Muscle of leg (tissue), 11 donors: ENCODE data around the gene ERN1. TPM values are rescaled to one million over a fixed set of nuclear protein-coding genes. Genes with fewer than 3 reads are reported as not detected.

ENCODE experiments used
- DNase-seq: peaks from one replicate; pipeline ENCODE4 v3.0.0; 2013
- H3K27ac ChIP-seq: one replicate; pipeline ENCODE4 v1.5.1; 2013; ENCODE audit warnings: mild to moderate bottlenecking, low read length, control low read depth
- H3K27me3 ChIP-seq: one replicate; pipeline ENCODE4 v1.6.1; 2013; ENCODE audit warnings: low read length; ENCODE audit not compliant: control insufficient read depth, insufficient read depth
- H3K36me3 ChIP-seq: one replicate; pipeline ENCODE4 v1.6.1; 2013; ENCODE audit warnings: low read length; ENCODE audit not compliant: control insufficient read depth, insufficient read depth
- H3K4me1 ChIP-seq: one replicate; pipeline ENCODE4 v1.6.1; 2013; ENCODE audit warnings: low read length; ENCODE audit not compliant: control insufficient read depth, insufficient read depth
- H3K4me3 ChIP-seq: one replicate; pipeline ENCODE4 v1.5.1; 2013; ENCODE audit warnings: low read length, control low read depth
- H3K9me3 ChIP-seq: replicated peaks from 2 replicates; pipeline ENCODE4 v1.6.1; 2013; ENCODE audit warnings: low read depth, low read length; ENCODE audit not compliant: control insufficient read depth
- WGBS: methylation state at CpG from one replicate; pipeline ENCODE4 v1.1.5; 2013; ENCODE audit warnings: missing lambda C conversion rate; ENCODE audit not compliant: insufficient coverage; 5-methylcytosine and 5-hydroxymethylcytosine counted together
- polyA plus RNA-seq, 8 donors: library from polyadenylated mRNA; unstranded; fragments of 120-200 nt; gene quantifications; one replicate each; pipeline versions ENCODE4 v1.2.1 to v1.2.3, GENCODE V29; 2013; ENCODE audit warnings: inconsistent platforms in 1 of 8, low replicate concordance in 1 of 8; ENCODE audit not compliant: insufficient read length in 8 of 8, insufficient read depth in 1 of 8
- total RNA-seq: library from RNA; stranded (reverse); fragments of 120-200 nt; gene quantifications from one replicate; pipeline ENCODE4 v1.2.4, GENCODE V29; 2013

Gene ERN1
- total and polyA plus RNA-seq, 9 donors: 3.4 to 5.7 (median 4.8) TPM

- Histone ChIP-seq H3K9me3 (no peaks in the 10 kb centered on the region), H3K27ac (no peak overlapping the region), H3K4me3 (no peak overlapping the region), H3K4me1 (no peaks in the 10 kb centered on the region), H3K27me3 (no peaks in the 10 kb centered on the region), H3K36me3 (peaks cover 44% of the 10 kb centered on the region)
- WGBS: 100% methylated on average over 3 of the region's 10 CpGs
- no peak for DNase-seq
Observed at GRCh38 chr17:64053101-64053500, 76.8 kb downstream of the ERN1 start.

DNA sequence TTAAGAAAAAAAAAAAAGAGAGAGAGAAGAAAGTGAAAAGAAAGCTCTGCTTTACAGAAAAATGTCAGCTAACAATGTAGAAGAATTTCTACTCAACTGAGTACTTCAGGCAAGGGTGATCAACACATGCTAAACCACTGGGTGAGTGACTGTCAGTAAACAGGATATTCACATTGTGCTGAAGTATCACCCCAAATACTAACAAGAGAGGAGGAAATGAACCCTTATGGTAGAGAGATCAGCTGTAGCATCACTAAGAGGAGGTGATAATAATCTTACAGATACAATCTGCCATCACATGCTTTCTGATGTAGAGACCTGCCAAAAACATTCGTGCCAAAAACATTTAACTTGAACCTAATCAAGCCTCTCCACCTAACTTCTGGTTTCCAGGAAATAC, 78.8 kb downstream of the ERN1 start:
- Histone ChIP-seq H3K9me3 (no peaks in the 10 kb centered on the region), H3K4me1 (no peaks in the 10 kb centered on the region), H3K27me3 (no peaks in the 10 kb centered on the region), H3K4me3 (no peak overlapping the region), H3K36me3 (peaks cover 45% of the 10 kb centered on the region), H3K27ac (no peak overlapping the region)
- no peak for DNase-seq
- no CpG with 5 or more reads among the region's 1 CpG for WGBS

- H3K36me3 ChIP-seq: peaks cover 56% of the 10 kb centered on the region
Observed at GRCh38 chr17:64048805-64049204, 81.1 kb downstream of the ERN1 start.

DNA sequence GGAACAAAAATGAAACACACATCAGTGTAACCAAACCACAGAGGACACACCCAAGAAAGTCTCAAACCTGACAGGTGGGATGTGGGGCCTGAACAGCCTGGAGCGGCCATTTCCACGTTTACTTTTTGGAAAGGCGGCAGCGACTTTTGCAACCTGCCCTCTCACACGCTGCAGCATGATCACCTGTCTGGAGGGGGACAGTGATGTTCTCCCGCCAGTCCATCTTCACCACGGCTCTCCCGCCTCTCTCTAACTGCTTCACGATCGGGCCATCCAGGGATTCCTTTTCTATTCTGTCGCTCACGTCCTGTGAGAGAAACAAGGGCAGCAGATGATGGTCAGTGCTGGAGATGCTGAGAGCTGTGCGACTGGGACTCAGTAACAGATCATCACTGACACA, 84.8 kb downstream of the ERN1 start:
- Histone ChIP-seq H3K4me3 (no peak overlapping the region), H3K27ac (no peak overlapping the region), H3K4me1 (no peaks in the 10 kb centered on the region), H3K9me3 (no peaks in the 10 kb centered on the region), H3K27me3 (no peaks in the 10 kb centered on the region), H3K36me3 (peaks cover 59% of the 10 kb centered on the region)
- no peak for DNase-seq
- WGBS: 90% methylated on average over 11 of the region's 13 CpGs

More at GRCh38 chr17:64048805-64049204, 81.1 kb downstream of the ERN1 start:
- Histone ChIP-seq H3K27ac (no peak overlapping the region), H3K27me3 (no peaks in the 10 kb centered on the region), H3K4me1 (no peaks in the 10 kb centered on the region), H3K9me3 (no peaks in the 10 kb centered on the region), H3K4me3 (no peak overlapping the region)
- 93% methylated on average over 8 of the region's 9 CpGs for WGBS
- DNase-seq: no peak

DNA sequence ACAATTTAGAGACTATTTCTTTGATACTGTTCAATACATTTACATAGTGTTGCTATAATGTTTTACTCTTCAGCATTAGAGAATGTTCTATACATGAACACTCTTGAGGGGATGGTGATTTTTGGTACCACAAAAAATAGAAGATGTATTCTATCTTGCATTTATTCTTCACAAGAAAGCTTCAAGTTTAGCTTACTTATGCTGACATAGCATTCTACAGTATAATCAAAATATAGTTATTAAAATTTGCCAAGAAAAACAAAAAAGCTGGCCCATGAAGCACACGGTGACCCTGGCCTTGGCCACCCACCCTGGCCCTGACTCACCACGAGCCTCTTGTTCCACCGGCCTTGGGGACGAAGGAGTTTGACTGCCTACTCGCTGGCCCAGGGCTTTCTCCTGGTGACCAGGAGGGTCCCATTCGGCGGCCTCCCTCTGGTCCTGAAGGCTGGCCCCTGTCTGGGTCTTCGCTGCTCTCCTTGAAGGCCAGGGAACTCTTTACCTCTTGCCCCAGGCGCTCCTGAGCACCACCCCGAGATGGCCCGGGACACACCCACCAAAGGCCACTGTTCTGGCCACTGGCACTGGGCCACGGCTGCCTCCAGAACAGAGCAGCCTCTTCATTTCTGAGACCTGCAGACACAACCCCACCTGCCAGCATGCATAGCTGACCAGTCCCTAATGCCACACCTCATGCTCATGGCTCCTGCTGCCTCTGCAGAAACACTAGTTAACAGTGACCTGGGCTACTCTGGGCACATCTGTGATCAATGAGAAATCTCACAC, 87.1 kb downstream of the ERN1 start:
- H3K9me3 ChIP-seq: no peaks in the 10 kb centered on the region
- no peak overlapping the region for H3K4me3 ChIP-seq
- no peaks in the 10 kb centered on the region for H3K27me3 ChIP-seq
- H3K27ac ChIP-seq: no peak overlapping the region
- H3K36me3 ChIP-seq: peaks cover 43% of the 10 kb centered on the region
- WGBS: 91% methylated on average over 12 of the region's 12 CpGs
- no peaks in the 10 kb centered on the region for H3K4me1 ChIP-seq
- DNase-seq: no peak

GRCh38 chr17:64041912-64042311, 88.0 kb downstream of the ERN1 start:
- peaks cover 43% of the 10 kb centered on the region for H3K36me3 ChIP-seq
- no peak for DNase-seq

GRCh38 chr17:64040206-64040605, 89.7 kb downstream of the ERN1 start:
- H3K4me3 ChIP-seq: no peak overlapping the region
- no peak for DNase-seq
- H3K9me3 ChIP-seq: no peaks in the 10 kb centered on the region
- no peaks in the 10 kb centered on the region for H3K27me3 ChIP-seq
- H3K36me3 ChIP-seq: peaks cover 30% of the 10 kb centered on the region
- no peaks in the 10 kb centered on the region for H3K4me1 ChIP-seq
- H3K27ac ChIP-seq: no peak overlapping the region
- WGBS: 43% methylated on average over 5 of the region's 6 CpGs

More at GRCh38 chr17:64041912-64042311, 88.0 kb downstream of the ERN1 start:
- no peaks in the 10 kb centered on the region for H3K27me3 ChIP-seq
- H3K4me3 ChIP-seq: no peak overlapping the region
- H3K27ac ChIP-seq: no peak overlapping the region
- 77% methylated on average over 8 of the region's 11 CpGs for WGBS
- no peaks in the 10 kb centered on the region for H3K9me3 ChIP-seq
- no peaks in the 10 kb centered on the region for H3K4me1 ChIP-seq

GRCh38 chr17:64039106-64039400, 90.9 kb downstream of the ERN1 start:
- no peak overlapping the region for H3K27ac ChIP-seq
- H3K36me3 ChIP-seq: peaks cover 19% of the 10 kb centered on the region
- no CpG with 5 or more reads among the region's 3 CpGs for WGBS
- H3K9me3 ChIP-seq: no peaks in the 10 kb centered on the region
- no peak overlapping the region for H3K4me3 ChIP-seq
- no peaks in the 10 kb centered on the region for H3K4me1 ChIP-seq
- DNase-seq: no peak
- H3K27me3 ChIP-seq: no peaks in the 10 kb centered on the region

DNA sequence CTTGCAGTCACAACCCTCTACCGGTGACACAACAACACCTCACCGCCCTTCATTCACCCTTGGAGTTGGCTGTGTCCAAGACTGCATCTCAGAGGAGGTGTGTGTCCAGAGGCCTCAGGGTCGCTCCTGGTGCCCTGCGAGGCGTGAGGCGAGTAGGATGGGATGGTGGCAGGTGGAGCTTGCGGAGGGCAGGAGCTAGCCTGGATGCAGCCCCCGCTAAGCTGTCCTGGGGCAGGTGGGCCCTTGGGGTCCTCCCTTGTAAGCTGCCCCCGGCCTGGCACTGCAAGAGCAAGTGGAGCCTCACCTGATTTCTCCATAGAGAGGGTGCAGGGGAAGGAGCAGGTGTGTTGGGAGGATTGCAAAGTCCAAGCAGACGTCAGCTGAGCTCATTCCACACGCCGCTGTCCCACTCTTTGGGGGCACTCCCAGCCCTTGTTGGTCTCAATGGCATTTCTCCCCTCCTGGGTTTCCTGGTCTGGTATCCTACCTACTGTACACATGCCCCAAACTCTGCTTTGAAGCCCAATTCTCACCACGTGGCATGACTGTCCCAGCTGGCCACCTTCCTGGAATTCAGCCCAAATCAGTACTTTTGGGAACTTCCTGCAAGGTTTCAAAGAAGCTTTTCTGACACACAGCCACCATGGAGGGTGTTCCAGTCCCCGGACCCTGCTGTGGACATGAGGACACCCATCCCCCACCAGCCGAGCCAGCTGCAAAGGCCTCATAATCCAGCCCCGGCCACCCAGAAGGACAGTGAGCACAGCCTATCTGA, 91.4 kb downstream of the ERN1 start:
- Histone ChIP-seq H3K36me3 (peaks cover 14% of the 10 kb centered on the region), H3K4me1 (no peaks in the 10 kb centered on the region), H3K27ac (no peak overlapping the region)

DNA sequence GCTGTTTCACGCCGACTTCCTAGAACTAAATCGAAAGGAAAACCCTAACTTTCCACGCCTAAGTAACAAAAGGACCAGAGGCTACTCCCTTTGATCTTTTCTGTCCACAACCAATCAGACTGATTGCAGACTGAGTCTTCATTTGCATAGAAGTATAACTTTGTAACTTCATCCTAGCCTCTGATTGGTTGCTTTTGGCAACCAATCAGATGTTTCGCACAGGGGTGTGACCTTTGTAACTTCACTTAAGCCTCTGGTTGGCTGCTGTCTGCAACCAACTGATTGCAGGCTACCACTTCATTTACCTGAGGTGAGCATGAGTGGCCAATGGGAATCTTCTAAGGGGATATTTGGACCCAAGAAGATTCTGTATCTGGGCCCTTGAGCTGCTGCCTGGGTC, 92.1 kb downstream of the ERN1 start:
- peaks cover 6% of the 10 kb centered on the region for H3K36me3 ChIP-seq
- no peak overlapping the region for H3K4me3 ChIP-seq
- no peak overlapping the region for H3K27ac ChIP-seq
- no peaks in the 10 kb centered on the region for H3K27me3 ChIP-seq
- DNase-seq: no peak
- no peaks in the 10 kb centered on the region for H3K4me1 ChIP-seq
- no peaks in the 10 kb centered on the region for H3K9me3 ChIP-seq
- no CpG with 5 or more reads among the region's 5 CpGs for WGBS

More for the DNA sequence above, 91.4 kb downstream of the ERN1 start:
- H3K9me3 ChIP-seq: no peaks in the 10 kb centered on the region
- no peak overlapping the region for H3K4me3 ChIP-seq
- H3K27me3 ChIP-seq: no peaks in the 10 kb centered on the region
- 93% methylated on average over 9 of the region's 16 CpGs for WGBS
- DNase-seq: no peak
